Measurements from ENCODE around the gene MSX2. TPM values are rescaled to one million over a fixed set of nuclear protein-coding genes. Genes with fewer than 3 reads are reported as not detected.

The MSX2 gene
- total RNA-seq, 1 experiment from 2014 or later = 4.9 TPM

- H4K20me1 ChIP-seq (ENCODE audit: low read length) = no peaks in the 10 kb centered on the region
- DNase-seq (no peak), ATAC-seq (no peak)
- BruUV-seq (replicated peaks) = no TSS peak
- H3K4me3 ChIP-seq (ENCODE audit: low read length) = no peak overlapping the region
- H3K79me2 ChIP-seq (ENCODE audit: low read length) = 0 out of 2 replicates have a peak, but pooled peaks cover 11% of the 10 kb centered on the region
- no peak overlapping the region for H2AFZ ChIP-seq (ENCODE audit: low read length)
- no peaks in the 10 kb centered on the region for H3K9me3 ChIP-seq (ENCODE audit: low read length)
- no peak for TF ChIP-seq CTCF (conservative IDR thresholded peaks at IDR 0.05; ENCODE audit: low read depth, low read length)
- TF ChIP-seq EZH2phosphoT487 (IDR thresholded peaks at IDR 0.05; ENCODE audit: borderline replicate concordance, low read length) = no peak
- no peak for TF ChIP-seq EZH2 (IDR thresholded peaks at IDR 0.05; ENCODE audit: low read length, unreplicated experiment)
- ChIA-PET POLR2A (ENCODE audit: unreplicated experiment) (no interaction called here), CTCF (no interaction called here)
- H3K27me3 ChIP-seq (ENCODE audit: low read length) = 0 out of 2 replicates have a peak, but pooled peaks cover 2% of the 10 kb centered on the region
- H3K36me3 ChIP-seq (ENCODE audit: low read depth, low read length) = no peaks in the 10 kb centered on the region
- H3K4me1 ChIP-seq (ENCODE audit: insufficient read depth, low read length) = no peaks in the 10 kb centered on the region
- H3K27ac ChIP-seq (ENCODE audit: low read length) = no peak overlapping the region
- intact Hi-C loops (cut with micrococcal nuclease) = no loop called here
- no peak overlapping the region for H3K4me2 ChIP-seq (ENCODE audit: low read length)
- no peaks in the 10 kb centered on the region for H3F3A ChIP-seq (ENCODE audit: low read length, unreplicated experiment)
- H3K9ac ChIP-seq (ENCODE audit: low read length) = no peak overlapping the region
- no peaks in the 10 kb centered on the region for H3K9me2 ChIP-seq (replicated peaks; ENCODE audit: low read length)
These were observed 3.7 kb downstream of the MSX2 start for GRCh38 chr5:174727794-174728680.

DNA sequence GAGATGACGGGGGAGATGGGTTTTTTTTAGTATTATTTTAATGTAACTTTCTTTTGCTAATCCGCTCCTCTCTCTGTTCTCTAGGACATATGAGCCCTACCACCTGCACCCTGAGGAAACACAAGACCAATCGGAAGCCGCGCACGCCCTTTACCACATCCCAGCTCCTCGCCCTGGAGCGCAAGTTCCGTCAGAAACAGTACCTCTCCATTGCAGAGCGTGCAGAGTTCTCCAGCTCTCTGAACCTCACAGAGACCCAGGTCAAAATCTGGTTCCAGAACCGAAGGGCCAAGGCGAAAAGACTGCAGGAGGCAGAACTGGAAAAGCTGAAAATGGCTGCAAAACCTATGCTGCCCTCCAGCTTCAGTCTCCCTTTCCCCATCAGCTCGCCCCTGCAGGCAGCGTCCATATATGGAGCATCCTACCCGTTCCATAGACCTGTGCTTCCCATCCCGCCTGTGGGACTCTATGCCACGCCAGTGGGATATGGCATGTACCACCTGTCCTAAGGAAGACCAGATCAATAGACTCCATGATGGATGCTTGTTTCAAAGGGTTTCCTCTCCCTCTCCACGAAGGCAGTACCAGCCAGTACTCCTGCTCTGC is 4.8 kb downstream of the MSX2 start:
- ChIA-PET POLR2A (ENCODE audit: unreplicated experiment) (no interaction called here), CTCF (no interaction called here)
- H2AFZ ChIP-seq (ENCODE audit: low read length) = no peak overlapping the region
- H3K4me1 ChIP-seq (ENCODE audit: insufficient read depth, low read length) = no peaks in the 10 kb centered on the region
- no peak for DNase-seq
- no peaks in the 10 kb centered on the region for H3K27me3 ChIP-seq (ENCODE audit: low read length)
- no peaks in the 10 kb centered on the region for H3K9me2 ChIP-seq (replicated peaks; ENCODE audit: low read length)
- intact Hi-C loops (cut with micrococcal nuclease) = no loop called here
- H4K20me1 ChIP-seq (ENCODE audit: low read length) = no peaks in the 10 kb centered on the region
- no TSS peak for BruUV-seq (replicated peaks)
- H3F3A ChIP-seq (ENCODE audit: low read length, unreplicated experiment) = no peaks in the 10 kb centered on the region
- no peak for ATAC-seq
- H3K4me3 ChIP-seq (ENCODE audit: low read length) = no peak overlapping the region
- H3K27ac ChIP-seq (ENCODE audit: low read length) = no peak overlapping the region
- H3K9me3 ChIP-seq (ENCODE audit: low read length) = no peaks in the 10 kb centered on the region
- H3K4me2 ChIP-seq (ENCODE audit: low read length) = no peak overlapping the region
- no peak overlapping the region for H3K9ac ChIP-seq (ENCODE audit: low read length)
- H3K36me3 ChIP-seq (ENCODE audit: low read depth, low read length) = no peaks in the 10 kb centered on the region
- TF ChIP-seq CTCF (conservative IDR thresholded peaks at IDR 0.05; ENCODE audit: low read depth, low read length) = no peak
- TF ChIP-seq EZH2phosphoT487 (IDR thresholded peaks at IDR 0.05; ENCODE audit: borderline replicate concordance, low read length) = no peak
- H3K79me2 ChIP-seq (ENCODE audit: low read length) = 0 out of 2 replicates have a peak, but pooled peaks cover 11% of the 10 kb centered on the region
